Cardiac fibroblast (primary cell): ENCODE results near the gene PRSS21.

Experiments used
- DNase-seq, 2 donors: peaks; one replicate each; pipeline versions ENCODE4 v3.0.0 to v3.0.0-alpha.2; 2010; ENCODE audit warnings: low read depth in 2 of 2
- H3K4me3 ChIP-seq, 2 donors: replicated peaks in 1 of 2; 1 replicate in 1 of 2; 2 replicates in 1 of 2; pipeline ENCODE4 v1.5.1; 2011; ENCODE audit warnings: low read depth in 2 of 2, low read length in 2 of 2, mild to moderate bottlenecking in 2 of 2, moderate library complexity in 1 of 2
- CTCF ChIP-seq: IDR thresholded peaks from one replicate; pipeline ENCODE4 v1.5.1; 2011; ENCODE audit warnings: low read depth, mild to moderate bottlenecking, low read length, inconsistent platforms

The PRSS21 gene

DNA sequence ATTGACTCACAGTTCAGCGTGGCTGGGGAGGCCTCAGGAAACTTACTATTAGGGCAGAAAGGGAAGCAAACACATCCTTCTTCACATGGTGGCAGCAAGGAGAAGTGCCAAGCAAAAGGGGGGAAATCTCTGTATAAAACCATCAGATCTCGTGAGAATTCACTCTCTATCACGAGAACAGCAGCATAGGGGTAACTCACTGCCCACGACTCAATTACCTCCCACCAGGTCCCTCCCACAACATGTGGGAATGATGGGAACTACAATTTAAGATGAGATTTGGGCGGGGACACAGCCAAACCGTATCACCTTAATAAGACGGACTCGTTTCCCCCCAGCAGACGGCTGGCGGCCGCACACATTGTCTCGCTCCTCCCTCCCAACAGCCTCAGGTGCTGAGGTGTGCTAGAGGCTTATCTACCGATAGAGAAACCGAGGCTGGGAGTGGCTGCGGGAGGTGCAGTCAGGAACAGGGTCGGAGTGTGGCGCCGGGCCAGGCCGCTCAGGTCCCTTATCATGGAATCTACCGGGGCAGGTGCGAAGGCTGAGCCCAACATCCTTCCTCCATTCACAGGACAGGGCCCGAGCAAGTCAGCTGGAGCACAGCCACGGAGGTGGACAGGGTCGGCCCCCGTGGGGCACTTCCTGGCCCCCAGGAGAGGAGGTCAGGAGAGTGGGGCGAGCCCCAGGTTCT, 8.2 kb downstream of the PRSS21 start:
- TF ChIP-seq CTCF, result no peak
- no peak for DNase-seq

GRCh38 chr16:2825906-2826305, 8.9 kb downstream of the PRSS21 start:
- DNase-seq, result no peak
- no peak overlapping the region for H3K4me3 ChIP-seq
- no peak for TF ChIP-seq CTCF

More for the DNA sequence above, 8.2 kb downstream of the PRSS21 start:
- H3K4me3 ChIP-seq, result no peak overlapping the region

DNA sequence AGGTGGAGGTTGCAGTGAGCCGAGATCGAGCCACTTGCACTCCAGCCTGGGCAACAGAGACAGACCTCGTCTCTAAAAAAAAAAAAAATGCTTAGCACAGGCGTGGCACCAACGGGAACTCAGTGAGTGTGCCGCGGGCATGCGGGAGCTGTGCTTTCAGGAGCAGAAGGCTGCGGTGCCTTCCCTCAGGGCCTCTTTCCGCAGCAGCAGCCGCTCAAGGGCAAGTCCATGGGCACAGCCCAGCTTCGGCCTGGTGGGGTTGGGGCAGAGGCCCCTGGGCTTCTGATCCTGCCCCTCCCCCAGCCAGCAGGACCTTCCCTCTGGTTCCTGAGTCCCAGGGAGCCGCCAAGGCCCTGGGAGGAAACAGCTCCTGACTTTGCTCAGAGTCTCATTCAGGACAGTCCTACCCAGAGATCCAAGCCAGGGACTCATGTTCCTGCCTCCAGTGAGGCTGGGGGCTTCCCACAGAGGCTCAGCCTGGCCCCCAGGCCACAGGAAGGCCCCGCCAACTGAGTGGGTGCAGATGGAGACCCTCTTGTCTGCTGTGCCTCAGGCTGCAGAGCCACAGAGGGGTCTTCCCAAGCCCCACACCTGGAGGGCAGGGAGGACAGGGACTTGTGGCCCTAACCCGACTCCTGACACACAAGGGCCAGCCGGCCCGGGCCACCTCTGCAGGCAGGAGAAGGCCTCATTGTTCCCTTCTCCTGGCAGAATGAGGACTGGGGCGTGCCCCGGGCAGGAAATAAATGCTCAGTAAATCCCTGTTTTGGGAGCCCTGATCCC, 9.7 kb downstream of the PRSS21 start:
- DNase-seq, result no peak
- no peak for TF ChIP-seq CTCF
- no peak overlapping the region for H3K4me3 ChIP-seq

GRCh38 chr16:2827374-2827791, 10.3 kb downstream of the PRSS21 start:
- TF ChIP-seq CTCF, result no peak
- DNase-seq, result no peak
- H3K4me3 ChIP-seq, result no peak overlapping the region

DNA sequence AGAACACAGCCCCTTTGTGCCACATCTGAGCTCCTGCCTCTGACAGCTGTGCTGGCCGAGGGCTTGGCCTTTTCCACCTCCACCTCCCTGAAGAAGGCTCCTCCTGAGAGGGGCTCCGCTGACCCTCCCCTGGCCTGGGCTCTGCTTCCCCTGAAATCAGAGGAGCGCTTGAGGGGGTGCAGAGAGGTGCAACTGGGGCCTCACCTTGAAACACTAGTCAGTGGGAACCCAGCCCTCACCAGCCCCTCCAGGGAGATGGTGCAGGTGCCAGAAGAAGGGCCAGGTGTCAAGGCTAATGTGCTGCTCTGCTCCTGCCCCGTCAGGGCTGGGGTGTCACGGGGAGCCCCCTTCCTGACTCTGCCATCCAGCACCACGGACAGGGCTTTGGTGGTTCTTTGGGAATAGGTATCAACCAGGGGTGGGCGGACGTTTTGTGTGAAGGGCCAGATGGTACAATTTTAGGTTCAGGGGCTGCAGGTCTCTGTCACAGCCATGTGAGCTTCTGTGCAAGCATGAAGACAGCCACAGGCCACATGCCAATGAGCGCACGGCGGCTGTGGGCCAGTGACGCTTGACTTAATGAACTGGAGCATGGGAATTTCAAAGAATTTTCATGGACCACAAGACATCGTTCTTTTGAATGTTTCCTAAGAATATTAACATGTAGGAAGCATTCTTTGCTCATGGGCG, 10.9 kb downstream of the PRSS21 start:
- H3K4me3 ChIP-seq, result no peak overlapping the region
- no peak for DNase-seq
- TF ChIP-seq CTCF, result no peak

DNA sequence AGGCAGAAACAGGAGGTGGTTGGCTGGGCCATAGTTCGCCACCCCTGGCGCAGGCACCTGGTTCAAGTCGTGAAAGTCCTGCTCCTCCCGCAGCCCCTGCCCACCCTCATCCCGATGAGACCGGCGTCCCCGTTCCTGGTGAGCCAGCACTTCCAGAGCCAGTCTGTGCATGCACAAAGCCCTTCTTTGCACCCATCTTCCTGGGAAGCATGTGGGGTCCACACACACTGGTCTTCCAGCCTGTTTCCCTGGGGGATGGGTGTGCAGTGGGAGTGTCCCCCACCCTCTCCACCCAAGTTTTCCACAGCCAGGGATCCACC, 11.4 kb downstream of the PRSS21 start:
- H3K4me3 ChIP-seq, result no peak overlapping the region
- no peak for TF ChIP-seq CTCF
- DNase-seq, result no peak
